Smooth muscle cell (in vitro differentiated cells): ENCODE data around the gene RHBDL1. TPM values are rescaled to one million over a fixed set of nuclear protein-coding genes. Genes with fewer than 3 reads are reported as not detected.

Source experiments
- DNase-seq: peaks from one replicate; lab custom pipeline; 2025; ENCODE audit not compliant: unreplicated experiment; lab: John Stamatoyannopoulos, UW
- H2AFZ ChIP-seq: fragments of 200-600 bp; sonication (generic); 2 replicates; pipeline ENCODE4 v1.6.0; 2016; ENCODE audit warnings: antibody characterized with exemption, low read depth, mild to moderate bottlenecking
- H3F3A ChIP-seq: fragments of 200-600 bp; sonication (generic); 2 replicates; pipeline ENCODE4 v1.6.0; 2017; ENCODE audit warnings: antibody characterized with exemption, low read depth
- H3K27ac ChIP-seq: fragments of 200-600 bp; sonication (generic); 2 replicates; pipeline ENCODE4 v1.5.1; 2016; ENCODE audit warnings: low read depth, mild to moderate bottlenecking
- H3K27me3 ChIP-seq: fragments of 200-600 bp; sonication (generic); 2 replicates; pipeline ENCODE4 v1.6.1; 2016; ENCODE audit warnings: low read depth, mild to moderate bottlenecking
- H3K36me3 ChIP-seq: fragments of 200-600 bp; sonication (generic); 2 replicates; pipeline ENCODE4 v1.5.1; 2016; ENCODE audit warnings: low read depth
- H3K4me1 ChIP-seq: fragments of 200-600 bp; sonication (generic); 2 replicates; pipeline ENCODE4 v1.5.1; 2016; ENCODE audit warnings: low read depth
- H3K4me2 ChIP-seq: fragments of 200-600 bp; sonication (generic); 2 replicates; pipeline ENCODE4 v1.6.0; 2016; ENCODE audit warnings: mild to moderate bottlenecking
- H3K4me3 ChIP-seq: fragments of 200-600 bp; sonication (generic); 2 replicates; pipeline ENCODE4 v1.5.1; 2016; ENCODE audit warnings: mild to moderate bottlenecking
- H3K79me2 ChIP-seq: fragments of 200-600 bp; sonication (generic); 2 replicates; pipeline ENCODE4 v1.6.0; 2016; ENCODE audit warnings: low read depth, mild to moderate bottlenecking
- H3K9ac ChIP-seq: fragments of 200-600 bp; sonication (generic); 2 replicates; pipeline ENCODE4 v1.6.0; 2016; ENCODE audit warnings: low read depth
- H3K9me3 ChIP-seq: fragments of 200-600 bp; sonication (generic); replicated peaks from 2 replicates; pipeline ENCODE4 v1.5.1; 2016; ENCODE audit warnings: low read depth
- H4K20me1 ChIP-seq: fragments of 200-600 bp; sonication (generic); 2 replicates; pipeline ENCODE4 v1.6.0; 2016; ENCODE audit warnings: low read depth
- WGBS: methylation state at CpG from one replicate; pipeline ENCODE4 v1.1.7; 2016; ENCODE audit warnings: low lambda C conversion rate; 5-methylcytosine and 5-hydroxymethylcytosine counted together
- polyA plus RNA-seq: library from polyadenylated mRNA; unstranded; fragments of >200 nt; fragmentation: Nextera tagmentation; extraction: Ambion mirVana; gene quantifications from 2 replicates; pipeline ENCODE4 v1.2.1, GENCODE V29; 2016
- total RNA-seq: library from RNA; depleted of rRNA; stranded (reverse); fragments of >200 nt; gene quantifications from 2 replicates; pipeline ENCODE4 v1.2.3, GENCODE V29; 2014
- TF ChIP-seq, protein P1 (sequence below): fragments of 200-600 bp; sonication (generic); IDR thresholded peaks from 2 replicates; pipeline ENCODE4 v1.5.1; 2017; ENCODE audit warnings: borderline replicate concordance, mild to moderate bottlenecking, antibody characterized with exemption; ENCODE audit not compliant: insufficient read depth, poor library complexity, severe bottlenecking

The RHBDL1 gene
- total and polyA plus RNA-seq, 2 experiments from 2014 or later: 2.7 to 3.7 TPM

DNA sequence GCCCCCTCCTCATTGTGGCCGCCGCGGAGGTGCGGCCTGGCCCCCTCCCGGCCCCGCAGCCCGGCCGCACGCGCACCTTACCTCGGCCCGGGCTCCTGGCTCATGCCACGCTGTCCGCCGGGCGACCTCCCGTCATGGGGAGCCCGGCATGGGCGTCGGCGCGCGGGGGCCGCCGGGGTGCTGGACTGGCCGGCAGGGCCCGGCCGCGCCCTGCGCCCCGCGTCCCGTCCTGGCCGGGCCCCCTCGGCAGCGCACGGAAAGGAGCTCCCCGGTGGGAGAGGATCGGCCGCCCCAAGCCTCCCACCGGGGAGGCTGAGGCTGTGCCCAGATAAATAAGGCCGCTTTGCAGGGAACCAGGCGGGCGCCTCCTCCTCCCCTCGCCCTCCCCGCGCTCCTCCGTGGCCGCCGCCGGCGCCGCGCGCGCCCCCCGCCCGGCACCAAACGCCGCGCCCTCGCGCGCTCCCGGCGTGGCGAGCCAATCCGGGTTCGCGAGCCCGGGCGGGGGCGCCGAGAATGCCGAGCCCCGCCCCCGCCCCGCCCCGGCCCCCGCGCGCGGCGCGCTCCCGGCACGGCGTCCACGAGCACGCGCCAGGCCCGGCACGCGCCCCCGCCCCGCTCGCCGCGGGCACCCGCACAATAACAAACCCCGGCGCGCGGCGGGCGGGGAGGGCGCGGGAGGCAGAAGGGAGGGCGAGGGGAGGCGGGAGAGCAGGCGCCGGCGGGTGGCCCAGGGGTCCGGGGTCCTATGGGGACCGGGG, 30.1 kb downstream of the RHBDL1 start, which contains the start of gene FBXL16:
FBXL16 (minus strand) TSS at position 371 of the 758 bp plus-strand sequence. CDS start 8,396 bp downstream, outside the sequence.
- Histone ChIP-seq H2AFZ (no peak within 1 kb of the TSS), H3K36me3 (no peaks in the 10 kb centered on the region), H3K4me2 (no peak within 1 kb of the TSS), H3K9me3 (no peaks in the 10 kb centered on the region), H4K20me1 (peaks cover 7% of the 10 kb centered on the region), H3K4me1 (peaks cover 4% of the 10 kb centered on the region), H3K79me2 (no peaks in the 10 kb centered on the region), H3K27ac (no peak within 1 kb of the TSS), H3K4me3 (no peak within 1 kb of the TSS), H3F3A (no peaks in the 10 kb centered on the region), H3K27me3 (peaks cover 83% of the 10 kb centered on the region), H3K9ac (no peak within 1 kb of the TSS)
- DNase-seq: no peak
- WGBS: 4% methylated on average over 24 of the region's 115 CpGs
- TF ChIP-seq, protein P1, sequence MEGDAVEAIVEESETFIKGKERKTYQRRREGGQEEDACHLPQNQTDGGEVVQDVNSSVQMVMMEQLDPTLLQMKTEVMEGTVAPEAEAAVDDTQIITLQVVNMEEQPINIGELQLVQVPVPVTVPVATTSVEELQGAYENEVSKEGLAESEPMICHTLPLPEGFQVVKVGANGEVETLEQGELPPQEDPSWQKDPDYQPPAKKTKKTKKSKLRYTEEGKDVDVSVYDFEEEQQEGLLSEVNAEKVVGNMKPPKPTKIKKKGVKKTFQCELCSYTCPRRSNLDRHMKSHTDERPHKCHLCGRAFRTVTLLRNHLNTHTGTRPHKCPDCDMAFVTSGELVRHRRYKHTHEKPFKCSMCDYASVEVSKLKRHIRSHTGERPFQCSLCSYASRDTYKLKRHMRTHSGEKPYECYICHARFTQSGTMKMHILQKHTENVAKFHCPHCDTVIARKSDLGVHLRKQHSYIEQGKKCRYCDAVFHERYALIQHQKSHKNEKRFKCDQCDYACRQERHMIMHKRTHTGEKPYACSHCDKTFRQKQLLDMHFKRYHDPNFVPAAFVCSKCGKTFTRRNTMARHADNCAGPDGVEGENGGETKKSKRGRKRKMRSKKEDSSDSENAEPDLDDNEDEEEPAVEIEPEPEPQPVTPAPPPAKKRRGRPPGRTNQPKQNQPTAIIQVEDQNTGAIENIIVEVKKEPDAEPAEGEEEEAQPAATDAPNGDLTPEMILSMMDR: no peak

DNA sequence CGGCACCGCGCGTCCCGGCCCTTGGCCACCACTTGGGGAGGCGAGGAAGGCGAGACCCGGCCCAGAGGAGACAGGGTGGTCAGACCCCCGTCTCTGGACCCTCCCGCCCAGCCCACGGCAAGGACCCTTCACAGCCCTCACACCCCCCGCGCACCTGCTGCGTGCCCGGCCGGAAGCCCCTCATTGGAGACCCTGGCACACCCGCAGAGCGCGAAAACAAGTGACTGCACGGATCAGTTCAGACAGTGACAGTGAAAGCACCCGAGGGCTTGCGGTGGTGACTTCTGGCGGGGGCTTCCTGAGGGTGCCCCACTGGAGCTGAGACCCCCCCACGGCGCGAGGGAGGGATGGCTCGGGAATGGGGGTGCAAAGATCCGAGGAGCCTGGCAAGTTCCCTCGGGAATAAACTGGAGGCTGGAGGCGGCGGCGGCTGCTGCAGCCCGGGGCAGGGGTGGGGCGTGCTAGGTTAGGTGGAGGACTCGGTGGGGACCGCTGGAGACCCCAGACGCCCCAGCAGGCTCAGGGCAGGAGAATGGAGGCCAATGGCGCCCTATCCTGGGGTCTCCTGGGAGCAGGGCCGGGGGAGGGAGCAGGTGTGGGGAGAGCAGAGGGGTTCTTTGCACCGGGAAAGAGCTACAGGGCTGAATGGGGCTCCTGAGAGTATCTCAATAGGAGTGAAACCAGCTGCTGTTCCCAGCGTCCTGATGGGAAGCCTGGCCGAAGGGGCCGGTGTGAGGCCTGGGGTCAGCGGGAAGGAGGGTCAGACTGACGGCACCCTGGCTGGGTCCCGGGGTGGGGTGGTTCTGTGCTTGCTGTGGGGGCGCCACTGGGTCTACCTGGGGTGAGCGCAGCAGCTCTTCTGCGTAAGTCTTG, 31.0 kb downstream of the RHBDL1 start:
- no peaks in the 10 kb centered on the region for H3K79me2 ChIP-seq
- DNase-seq: no peak
- TF ChIP-seq, protein P1: no peak
- no peaks in the 10 kb centered on the region for H3F3A ChIP-seq
- no peaks in the 10 kb centered on the region for H3K9me3 ChIP-seq
- H3K4me2 ChIP-seq: no peak overlapping the region
- WGBS: 8% methylated on average over 24 of the region's 49 CpGs
- H3K36me3 ChIP-seq: no peaks in the 10 kb centered on the region
- H3K9ac ChIP-seq: no peak overlapping the region
- no peak overlapping the region for H2AFZ ChIP-seq
- H3K27me3 ChIP-seq: peaks cover 75% of the 10 kb centered on the region
- peaks cover 4% of the 10 kb centered on the region for H3K4me1 ChIP-seq
- H3K27ac ChIP-seq: no peak overlapping the region
- no peaks in the 10 kb centered on the region for H4K20me1 ChIP-seq
- H3K4me3 ChIP-seq: no peak overlapping the region

DNA sequence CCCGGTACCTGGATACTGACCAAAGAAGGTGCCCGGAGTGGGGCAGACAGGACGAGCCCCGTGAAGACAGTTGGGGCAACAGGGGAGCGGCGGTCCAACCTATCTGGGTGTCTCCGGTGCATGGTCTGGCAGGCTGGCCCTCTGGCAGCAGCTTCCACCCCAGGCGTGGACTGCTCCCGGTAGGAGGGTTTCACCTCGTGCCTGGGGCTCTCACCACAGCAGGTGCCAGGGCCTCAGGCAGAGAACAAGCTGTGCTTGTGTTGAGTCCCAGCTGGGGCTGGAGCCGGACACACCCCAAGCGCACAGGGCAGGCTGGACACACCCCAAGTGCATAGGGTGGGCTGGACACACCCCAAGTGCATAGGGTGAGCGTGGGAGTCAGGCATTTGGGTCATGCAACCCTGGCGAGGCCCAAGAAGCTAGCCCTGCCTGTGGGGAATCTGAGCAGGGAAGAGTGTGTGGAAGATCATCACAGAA, 31.6 kb downstream of the RHBDL1 start:
- H3K27me3 ChIP-seq: peaks cover 68% of the 10 kb centered on the region
- H3K4me2 ChIP-seq: no peak overlapping the region

More for the DNA sequence above, 31.6 kb downstream of the RHBDL1 start:
- Histone ChIP-seq H4K20me1 (no peaks in the 10 kb centered on the region), H3K4me1 (peaks cover 4% of the 10 kb centered on the region), H3K9me3 (no peaks in the 10 kb centered on the region), H3K36me3 (no peaks in the 10 kb centered on the region), H3K9ac (no peak overlapping the region), H3K79me2 (no peaks in the 10 kb centered on the region), H3K4me3 (no peak overlapping the region), H2AFZ (no peak overlapping the region), H3K27ac (no peak overlapping the region), H3F3A (no peaks in the 10 kb centered on the region)
- TF ChIP-seq, protein P1: no peak
- no peak for DNase-seq
- 62% methylated on average over 14 of the region's 14 CpGs for WGBS
